HG02884 (cell line): ENCODE measurements around the gene DENND6A.
A peak's percentile ranks its signal among the peaks of the same experiment; 100 is the strongest.
"Not testable (repeated sequence)": the region's sequence is repeated elsewhere in the genome, so short reads cannot be mapped to it uniquely, and the experiment has no call there.

Source experiments
- ATAC-seq: cut with Tn5 transposase; IDR thresholded peaks from one replicate; pipeline ENCODE4 v1.9.1; 2021; ENCODE audit warnings: mild to moderate bottlenecking, moderate library complexity; ENCODE audit not compliant: unreplicated experiment

DENND6A gene

DNA sequence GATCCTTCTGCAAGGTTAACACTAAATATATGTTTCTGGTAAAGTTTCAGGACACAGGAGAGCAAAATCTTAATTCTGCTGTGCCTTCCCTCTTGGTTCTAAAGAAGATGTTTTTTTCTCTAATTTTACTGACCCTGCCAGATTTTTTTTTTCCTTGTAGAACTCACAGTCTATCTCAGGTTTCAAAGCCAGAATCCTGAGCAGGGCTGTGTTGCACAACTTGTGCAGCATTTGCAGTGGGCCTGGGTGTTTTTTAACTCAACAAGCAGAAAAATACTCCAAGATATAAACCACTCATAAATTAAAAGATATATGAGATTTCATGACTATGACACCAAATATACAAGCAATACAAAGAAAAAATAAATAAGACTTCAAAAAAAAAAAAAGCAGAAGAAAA is 55.5 kb downstream of the DENND6A start:
- no peak for ATAC-seq

DNA sequence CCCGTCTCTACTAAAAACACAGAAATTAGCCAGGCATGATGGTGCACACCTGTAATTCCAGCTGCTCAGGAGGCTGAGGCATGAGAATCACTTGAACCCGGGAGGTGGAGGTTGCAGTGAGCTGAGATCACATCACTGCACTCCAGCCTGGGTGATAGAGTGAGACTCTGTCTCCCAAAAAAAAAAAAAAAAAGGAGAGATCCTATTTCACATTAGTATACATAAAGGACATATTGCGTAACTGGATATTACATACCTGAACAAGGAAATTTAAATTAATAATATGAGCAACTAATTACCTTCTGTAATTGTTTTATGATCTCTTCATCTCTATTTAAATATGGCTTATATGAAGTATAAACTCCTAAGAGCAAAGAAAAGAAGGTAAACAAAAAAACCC is 58.6 kb downstream of the DENND6A start:
- not testable (repeated sequence) for ATAC-seq

DNA sequence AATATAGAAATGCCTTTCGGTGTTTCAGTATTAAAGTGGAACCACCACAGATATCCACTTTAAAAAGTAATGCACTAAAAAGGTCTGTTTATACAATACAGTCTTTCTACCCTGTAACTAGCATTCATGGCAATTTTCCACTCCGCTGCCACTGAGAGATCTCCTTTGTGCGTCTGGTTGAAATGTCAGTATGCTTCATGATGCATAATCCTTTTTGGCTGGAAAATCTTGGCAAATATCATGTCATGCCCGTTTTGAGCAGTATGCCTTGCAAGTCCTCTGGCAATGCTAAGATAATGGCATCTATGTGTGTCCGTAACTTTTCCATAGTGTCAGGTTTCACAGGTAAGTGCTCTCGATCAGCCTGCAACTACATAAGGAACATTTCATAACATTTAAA is 64.9 kb downstream of the DENND6A start:
- ATAC-seq = no peak

DNA sequence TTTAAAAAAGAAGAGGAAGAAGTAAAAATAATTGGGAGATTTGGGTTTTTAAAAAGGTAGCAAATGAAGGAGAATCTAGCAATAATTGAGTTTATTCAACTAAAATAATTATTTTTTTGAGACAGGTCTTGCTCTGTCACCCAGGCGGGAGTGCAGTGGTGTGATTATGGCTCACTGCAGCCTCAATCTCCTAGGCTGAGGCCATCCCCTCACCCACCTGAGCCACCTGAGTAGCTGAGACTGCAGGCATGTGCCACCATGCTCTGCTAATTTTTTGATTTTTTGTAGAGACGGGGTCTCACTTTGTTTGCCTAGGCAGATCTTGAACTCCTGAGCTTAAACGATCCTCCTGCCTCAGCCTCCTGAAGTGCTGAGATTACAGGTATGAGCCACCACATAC is 68.1 kb downstream of the DENND6A start:
- ATAC-seq = no peak

DNA sequence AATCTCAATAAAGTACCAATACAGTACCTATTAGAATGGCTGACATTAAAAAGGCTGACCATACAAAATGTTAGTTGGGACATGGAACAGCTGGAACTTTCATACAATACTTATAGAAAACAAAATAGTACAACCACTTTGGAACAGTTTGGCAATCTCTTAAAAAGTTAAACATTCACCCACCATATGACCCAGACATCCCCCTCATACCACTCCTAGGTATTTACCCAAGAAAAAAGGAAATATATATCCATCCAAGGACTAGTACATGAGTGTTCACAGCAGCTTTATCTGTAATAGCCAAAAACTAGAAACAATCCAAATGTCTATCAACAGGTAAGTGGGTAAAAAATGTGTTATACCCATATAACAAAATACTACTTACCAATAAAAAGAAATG is 70.5 kb downstream of the DENND6A start:
- no peak for ATAC-seq

DNA sequence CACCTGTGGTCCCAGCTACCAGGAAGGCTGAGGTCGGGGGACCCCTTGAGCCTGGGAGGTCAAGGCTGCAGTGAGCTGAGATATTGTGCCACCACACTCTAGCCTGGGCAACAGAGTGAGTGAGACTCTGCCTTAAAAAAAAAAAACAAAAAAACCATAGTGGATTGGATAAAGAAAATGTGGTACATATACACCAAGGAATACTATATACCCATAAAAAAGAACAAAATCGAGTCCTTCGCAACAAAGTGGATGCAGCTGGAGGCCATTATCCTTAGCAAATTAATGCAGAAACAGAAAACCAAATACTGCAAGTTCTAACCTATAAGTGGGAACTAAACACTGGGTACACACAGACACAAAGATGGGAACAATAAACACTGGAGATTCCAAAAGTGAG is 75.1 kb downstream of the DENND6A start:
- no peak for ATAC-seq

DNA sequence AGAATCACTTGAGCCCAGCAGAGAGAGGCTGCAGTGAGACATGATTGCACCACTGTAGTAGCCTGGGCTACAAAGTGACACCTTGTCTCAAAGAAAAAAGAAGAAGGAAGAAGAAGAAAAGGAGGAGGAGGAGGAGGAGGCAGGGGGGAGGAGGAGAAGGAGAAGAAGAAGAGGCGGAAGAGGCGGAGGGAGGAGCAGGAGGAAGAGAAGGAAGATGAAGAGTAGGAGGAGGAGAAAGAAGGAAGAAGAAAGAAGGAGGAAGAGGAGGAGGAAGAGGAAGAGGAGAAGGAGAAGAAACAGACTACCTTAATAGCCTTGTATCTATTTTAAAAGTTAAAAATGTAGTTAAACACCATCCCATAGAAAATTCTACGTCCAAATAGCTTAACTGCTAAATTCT is 76.6 kb downstream of the DENND6A start:
- ATAC-seq = no peak

DNA sequence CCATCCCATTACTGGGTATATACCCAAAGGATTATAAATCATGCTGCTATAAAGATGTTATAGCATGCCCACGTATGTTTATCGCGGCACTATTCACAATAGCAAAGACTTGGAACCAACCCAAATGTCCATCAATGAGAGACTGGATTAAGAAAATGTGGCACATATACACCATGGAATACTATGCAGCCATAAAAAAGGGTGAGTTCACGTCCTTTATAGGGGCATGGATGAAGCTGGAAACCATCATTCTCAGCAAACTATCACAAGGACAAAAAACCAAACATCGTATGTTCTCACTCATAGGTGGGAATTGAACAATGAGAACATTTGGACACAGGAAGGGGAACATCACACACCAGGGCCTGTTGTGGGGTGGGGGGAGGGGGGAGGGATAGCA is 81.0 kb downstream of the DENND6A start:
- not testable (repeated sequence) for ATAC-seq

DNA sequence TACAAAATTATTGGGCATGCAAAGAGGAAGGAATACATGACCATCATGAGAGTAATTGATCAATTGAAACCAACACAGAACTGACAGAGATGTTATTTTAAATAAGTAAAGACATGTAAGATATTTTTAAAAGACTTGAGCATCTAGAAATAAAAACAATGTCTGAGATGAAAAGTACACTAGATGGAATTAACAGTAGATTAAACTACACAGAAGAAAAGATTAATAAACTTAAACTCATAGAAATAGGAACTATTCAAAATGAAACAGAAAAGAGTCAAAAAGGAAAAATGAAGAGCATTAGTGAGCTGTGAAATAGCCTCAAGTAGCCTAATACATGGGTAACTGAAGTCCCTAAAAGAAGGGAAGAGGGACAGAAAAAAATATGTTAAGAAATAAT is 87.2 kb downstream of the DENND6A start:
- no peak for ATAC-seq

DNA sequence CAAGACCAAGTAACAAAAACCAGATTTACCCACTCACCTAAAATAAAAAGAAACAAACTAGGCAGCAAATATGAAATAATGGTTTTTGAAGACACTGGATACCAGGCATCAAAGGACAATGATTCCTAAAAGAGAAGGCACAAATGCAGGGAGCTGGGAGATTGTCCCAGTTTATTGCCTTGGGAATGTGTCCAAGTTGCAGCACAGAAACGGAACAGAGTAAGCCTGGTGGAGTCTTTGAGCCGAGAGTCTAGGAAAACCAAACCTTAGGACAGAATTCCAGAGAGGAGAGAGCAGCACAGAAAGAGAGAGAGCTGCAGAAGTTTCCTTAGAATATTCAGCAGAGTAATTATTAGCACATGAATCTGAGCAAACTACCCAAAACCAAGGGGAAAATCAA is 87.9 kb downstream of the DENND6A start:
- no peak for ATAC-seq

DNA sequence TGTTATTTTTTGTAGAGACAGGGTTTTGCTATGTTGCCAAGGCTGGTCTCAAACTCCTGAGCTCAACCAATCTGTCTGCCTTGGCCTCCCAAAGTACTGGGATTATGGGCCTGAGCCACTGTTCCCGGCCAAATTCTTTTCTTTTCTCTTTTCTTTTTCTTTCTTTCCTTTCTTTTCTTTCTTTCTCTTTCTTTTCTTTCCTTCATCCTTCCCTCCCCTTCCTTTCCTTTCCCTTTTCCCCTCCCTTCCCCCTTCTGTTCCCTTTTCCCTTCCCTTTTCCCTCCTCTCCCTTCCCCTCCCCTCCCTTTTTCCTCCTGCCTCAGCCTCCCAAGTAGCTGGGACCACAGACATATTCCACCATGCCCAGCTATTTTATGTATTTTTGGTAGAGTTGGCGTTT is 92.7 kb downstream of the DENND6A start:
- no peak for ATAC-seq

DNA sequence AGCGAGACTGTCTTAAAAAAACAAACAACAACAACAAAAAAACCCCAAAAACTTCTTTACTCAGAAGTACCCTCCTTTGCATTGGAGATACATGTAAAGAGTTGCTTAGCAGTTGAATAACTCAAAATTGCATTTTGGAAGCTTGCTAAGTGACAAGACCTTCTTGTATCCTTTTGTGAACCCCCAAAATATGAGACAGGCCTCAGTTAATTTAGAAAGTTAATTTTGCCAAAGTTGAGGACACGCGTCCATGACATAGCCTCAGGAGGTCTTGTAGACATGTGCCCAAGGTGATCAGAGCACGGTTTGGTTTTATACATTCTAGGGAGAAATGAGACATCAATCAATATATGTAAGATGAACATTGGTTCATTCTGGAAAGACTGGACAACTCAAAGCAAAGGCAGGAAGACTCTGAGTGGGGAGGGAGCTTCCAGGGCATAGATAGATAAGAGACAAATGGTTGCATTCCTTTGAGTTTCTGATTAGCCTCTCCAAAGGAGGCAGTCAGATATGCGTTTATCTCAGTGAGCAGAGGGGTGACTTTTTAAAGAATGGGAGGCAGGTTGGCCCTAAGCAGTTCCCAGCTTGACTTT is 94.0 kb downstream of the DENND6A start:
- no peak for ATAC-seq

DNA sequence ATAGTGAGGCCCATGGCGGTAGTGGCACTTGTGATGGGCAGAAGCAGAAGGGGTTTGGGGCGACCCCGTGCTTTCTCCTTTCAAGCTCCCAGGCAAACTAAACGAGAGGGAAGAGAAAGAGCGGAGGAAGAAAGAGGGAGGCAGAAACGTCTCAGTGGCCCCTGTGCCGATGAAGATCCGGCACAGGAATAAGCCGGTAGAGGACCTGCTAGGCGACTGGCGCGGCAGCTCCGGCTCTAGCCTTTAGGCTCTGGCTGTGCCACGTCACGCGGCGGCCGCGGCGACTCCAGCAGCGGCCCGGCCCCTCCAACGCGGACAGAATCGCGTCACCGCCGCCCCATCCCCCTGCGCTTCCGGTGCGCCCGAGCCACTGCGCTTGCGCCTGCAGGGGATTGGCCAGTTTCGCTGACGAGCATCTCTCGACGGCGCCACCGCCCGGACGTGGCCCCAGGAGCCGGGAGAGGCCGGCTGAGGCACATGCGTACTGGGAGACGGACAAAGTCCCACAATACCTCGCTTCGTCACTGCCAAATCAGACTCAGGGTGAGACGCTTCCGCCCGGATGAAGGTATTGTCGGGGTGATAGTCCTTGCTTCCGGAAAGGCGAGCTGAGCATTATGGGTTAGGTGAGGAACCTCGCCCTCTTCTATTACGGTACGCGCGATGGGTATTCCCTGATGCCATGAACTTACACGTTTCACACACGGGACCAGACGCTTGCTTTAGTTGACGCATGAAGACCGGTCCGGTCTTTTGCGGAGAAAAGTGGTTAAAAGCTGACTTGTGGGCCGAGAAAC is 95.6 kb downstream of the DENND6A start, which contains the start of gene ARF4:
Gene ARF4 (minus strand): TSS at position 218 of the 797 bp plus-strand sequence. CDS start 204 bp downstream, at position 14.
- ATAC-seq = peak; percentile 93

DNA sequence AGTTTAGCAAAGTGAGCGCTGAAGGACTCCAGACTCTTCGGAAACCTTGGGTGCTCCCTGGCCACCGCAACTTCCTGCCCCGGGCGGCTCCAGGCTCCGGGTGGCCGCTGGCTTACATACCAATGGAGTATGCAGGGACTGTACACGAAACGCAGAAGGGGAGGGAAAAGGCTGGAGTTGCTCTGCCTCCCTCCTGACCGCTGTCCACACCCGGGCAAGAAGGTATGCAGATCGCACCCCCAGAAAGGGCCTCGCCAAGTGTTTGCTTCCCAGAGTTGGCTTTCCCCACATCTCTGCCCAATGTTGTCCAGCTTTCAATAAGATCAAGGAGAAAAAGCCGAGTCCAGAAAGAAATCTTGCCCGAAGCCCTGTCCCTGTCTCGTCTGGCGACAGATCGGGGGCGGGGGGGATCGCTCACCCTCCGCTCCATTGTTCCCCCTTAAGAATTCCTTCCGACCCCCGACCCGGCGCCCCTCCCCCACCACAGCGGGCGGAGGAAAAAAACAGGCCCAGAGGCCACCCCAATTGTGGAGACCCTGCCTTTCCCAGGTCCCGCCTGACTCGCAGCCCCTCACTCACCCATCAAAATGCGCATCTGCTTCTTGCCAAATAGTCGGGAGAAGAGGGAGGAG is 96.3 kb downstream of the DENND6A start:
- ATAC-seq = no peak

DNA sequence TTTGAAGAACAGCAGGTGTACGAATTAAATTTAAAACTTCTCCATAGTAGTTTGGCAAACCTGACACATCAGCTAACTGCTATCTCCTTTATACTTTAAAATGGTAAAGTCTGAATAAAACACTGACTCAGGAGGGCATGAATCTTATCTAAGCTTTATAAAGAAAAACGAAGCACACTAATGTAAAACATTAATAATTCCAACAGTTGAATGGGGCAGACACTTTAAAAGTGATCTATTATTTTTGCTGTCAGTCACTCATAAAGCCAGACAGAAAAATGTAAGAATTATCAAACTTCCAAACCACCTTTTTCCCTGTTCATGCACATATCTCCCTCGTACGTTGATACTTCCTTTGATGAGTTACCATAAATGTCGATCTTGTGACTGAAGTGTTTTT is 98.3 kb downstream of the DENND6A start:
- ATAC-seq = no peak

DNA sequence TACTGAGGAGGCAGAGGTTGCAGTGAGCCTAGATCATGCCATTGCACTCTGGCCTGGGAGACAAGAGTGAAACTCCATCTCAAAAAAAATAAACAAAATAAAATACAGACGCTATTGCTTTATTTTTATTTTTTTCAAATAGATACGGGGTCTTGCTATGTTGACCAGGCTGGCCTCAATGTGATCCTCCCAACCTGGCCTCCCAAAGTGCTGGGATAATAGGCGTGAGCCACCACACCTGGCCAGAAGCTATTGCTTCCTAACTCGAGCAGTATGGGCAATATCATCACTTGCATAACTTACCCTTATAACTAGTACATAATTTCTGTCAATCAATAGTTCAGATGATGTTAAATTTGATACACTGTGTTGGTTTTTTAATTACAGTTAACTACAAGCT is 98.7 kb downstream of the DENND6A start:
- ATAC-seq = no peak

DNA sequence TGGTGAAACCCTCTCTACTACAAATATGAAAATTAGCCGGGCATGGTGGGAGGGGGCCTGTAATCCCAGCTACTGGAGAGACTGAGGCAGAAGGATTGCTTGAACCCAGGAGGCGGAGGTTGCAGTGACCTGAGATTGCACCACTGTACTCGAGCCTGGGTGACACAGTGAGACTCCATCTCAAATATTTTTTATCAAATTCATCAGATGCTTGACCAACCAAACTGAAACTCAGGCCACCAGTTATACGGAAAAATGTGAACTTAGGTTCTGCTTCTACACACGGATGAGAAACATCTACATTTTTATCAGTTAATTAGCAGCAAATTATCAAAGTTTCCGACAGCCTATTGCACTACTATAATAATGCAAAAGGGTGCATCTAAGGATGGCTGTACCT is 100.6 kb downstream of the DENND6A start:
- ATAC-seq = no peak

DNA sequence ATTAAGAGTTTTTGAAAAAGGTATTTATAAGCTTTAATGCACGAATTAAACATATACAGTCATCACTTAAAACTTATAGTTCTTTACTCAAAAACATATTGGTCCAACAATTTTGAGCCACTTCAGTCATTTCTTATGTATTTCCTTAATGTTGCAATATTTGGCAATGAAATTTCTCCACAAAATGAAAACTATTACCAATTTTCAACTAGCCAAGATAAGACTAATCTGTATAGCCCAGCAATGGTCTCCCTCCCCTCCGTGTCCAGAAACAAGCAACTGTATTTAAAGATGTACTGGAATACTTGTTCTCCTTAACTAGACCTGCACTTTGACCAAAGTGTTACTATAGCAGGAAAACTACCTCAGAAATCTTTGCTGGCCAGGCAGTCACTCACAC is 105.0 kb downstream of the DENND6A start:
- ATAC-seq = no peak

DNA sequence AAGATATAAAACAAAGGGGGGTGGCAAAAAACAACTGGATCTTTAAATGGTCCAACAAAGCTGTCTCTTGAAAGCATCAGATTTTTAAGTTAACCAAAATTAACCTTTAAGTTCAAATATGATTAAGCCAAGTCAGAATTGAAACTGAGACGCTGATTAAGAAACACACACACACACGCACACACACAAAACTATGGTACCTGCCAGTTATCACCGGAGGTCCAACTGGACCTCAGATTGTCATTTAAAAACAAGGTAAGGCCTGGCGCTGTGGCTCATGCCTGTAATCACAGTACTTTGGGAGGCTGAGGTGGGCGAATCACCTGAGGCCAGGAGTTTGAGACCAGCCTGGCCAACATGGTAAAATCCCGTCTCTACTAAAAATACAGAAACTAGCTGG is 106.1 kb downstream of the DENND6A start:
- ATAC-seq = no peak

DNA sequence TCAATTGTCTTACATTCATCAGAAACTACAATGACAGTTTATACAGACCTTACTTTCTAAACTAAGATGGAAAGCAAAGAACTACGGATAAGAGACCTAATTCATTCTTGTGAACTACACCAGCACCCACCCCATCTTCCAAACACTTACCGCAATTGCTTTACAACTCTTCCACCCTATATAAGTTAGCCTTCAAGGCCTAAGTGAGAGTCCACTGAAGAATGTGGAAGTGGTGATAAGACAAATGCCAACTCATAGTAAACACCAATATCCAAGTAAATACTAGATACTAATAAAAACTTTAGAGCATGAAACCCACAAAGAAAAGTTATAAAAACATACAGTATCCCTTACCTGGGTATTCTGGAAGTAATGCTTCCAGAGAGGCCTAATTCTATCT is 109.3 kb downstream of the DENND6A start:
- ATAC-seq = no peak

DNA sequence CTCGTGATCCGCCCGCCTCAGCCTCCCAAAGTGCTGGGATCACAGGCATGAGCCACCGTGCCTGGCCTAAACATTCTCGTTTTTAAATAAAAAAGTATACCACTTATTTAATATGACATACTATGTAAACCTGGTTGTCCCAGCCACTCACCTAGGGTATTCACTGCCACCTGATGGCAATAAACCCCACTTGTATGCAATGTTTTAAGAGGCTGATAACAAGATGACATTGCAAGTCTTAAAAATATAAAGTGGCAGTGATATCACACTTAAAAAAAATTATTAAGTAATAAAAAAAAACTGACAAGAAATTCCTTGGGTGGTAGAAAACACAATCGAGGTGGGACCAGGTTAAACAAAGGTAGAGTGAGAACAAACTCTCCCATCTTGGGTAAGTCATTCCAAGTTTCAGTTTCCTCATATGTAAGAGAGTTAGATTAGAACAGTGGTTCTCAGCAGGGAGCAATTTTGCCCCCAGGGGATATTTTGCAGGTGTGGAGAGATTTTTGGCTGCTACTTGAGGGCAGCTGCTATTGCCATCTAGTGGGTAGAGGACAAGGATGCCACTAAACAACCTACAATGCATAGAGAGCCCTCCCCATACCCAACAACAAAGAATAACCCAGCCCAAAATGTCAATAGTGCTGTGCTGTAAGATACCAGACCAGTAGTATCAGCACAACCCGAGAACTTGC is 110.3 kb downstream of the DENND6A start:
- no peak for ATAC-seq

DNA sequence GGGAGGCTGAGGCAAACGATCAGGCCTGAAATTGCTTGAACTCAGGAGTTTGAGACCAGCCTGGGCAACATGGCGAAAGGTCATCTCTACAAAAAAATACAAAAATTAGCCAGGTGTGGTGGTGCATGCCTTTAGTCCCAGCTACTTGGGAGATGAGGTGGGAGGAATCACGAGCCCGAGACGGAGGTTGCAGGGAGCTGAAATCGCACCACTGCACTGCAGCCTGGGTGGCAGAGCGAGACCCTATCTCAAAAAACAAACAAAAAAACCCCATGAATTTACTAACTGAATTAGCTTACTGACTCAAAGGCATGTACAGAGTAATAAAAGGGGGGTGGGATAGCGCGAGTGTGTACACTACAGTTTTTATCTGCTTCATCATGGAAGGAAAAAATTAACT is 115.1 kb downstream of the DENND6A start:
- no peak for ATAC-seq
